Measurements from ENCODE around the gene SV2C. TPM values are rescaled to one million over a fixed set of nuclear protein-coding genes. Genes with fewer than 3 reads are reported as not detected.

Gene SV2C
- total RNA-seq, 1 donor from 2014 or later = 0.15 TPM

DNA sequence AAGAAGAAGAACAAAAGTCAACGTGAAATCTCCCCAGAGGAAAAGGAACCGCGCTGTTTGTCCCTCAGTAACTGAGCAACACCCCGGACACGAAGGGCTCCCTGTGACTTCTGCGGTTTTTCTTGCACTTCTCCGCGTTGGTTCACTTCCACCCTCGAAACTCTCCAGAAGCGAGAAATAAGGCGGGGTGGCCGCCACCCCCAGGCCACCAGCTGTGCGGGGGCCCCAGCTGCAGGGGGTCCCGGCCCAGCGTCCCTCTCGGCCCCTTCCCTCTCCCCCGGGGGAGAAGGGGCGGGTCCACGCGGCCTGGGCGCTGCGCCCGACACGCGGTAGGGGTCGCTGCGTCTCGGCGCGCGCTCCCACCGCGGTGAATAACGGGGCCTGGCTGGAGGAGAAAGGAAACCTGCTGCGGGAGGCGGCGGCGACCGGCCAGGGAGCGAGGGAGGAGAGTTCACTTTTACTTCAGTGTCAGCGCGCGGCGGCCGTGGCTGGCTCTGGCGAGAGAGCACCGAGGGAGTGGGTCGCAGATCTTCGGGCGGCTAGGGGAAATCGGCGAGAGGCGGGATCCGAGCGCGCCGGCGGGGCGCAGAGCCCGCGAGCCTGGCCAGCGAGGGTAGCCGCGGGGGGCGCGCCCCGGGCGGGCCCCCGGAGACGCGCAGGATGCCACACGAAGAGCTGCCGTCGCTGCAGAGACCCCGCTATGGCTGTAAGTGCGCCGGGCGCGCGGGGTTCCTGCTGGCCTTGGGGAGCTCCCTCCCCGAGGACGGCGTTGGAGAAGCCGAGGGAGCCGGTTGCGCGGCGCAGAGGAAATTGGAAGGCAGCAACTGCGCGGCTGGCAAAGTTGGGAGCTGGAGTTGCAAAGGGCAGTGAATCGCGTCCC, 319.9 kb downstream of the SV2C start, which contains the start of gene IQGAP2:
TSS of gene IQGAP2 (plus strand) at position 400 of the 880 bp plus-strand sequence. CDS start at position 661, 261 bp downstream.
- H3K9me3 ChIP-seq (ENCODE audit: low read depth) = no peaks in the 10 kb centered on the region
- H3K36me3 ChIP-seq = no peaks in the 10 kb centered on the region
- peak; percentile 20 for TF ChIP-seq EZH2 (IDR thresholded peaks at IDR 0.05)
- TF ChIP-seq EZH2phosphoT487 (IDR thresholded peaks at IDR 0.05) = no peak
- TF ChIP-seq, protein P1, sequence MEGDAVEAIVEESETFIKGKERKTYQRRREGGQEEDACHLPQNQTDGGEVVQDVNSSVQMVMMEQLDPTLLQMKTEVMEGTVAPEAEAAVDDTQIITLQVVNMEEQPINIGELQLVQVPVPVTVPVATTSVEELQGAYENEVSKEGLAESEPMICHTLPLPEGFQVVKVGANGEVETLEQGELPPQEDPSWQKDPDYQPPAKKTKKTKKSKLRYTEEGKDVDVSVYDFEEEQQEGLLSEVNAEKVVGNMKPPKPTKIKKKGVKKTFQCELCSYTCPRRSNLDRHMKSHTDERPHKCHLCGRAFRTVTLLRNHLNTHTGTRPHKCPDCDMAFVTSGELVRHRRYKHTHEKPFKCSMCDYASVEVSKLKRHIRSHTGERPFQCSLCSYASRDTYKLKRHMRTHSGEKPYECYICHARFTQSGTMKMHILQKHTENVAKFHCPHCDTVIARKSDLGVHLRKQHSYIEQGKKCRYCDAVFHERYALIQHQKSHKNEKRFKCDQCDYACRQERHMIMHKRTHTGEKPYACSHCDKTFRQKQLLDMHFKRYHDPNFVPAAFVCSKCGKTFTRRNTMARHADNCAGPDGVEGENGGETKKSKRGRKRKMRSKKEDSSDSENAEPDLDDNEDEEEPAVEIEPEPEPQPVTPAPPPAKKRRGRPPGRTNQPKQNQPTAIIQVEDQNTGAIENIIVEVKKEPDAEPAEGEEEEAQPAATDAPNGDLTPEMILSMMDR (IDR thresholded peaks at IDR 0.05) = peak; percentile 77
- H4K20me1 ChIP-seq (ENCODE audit: low read depth) = peaks cover 8% of the 10 kb centered on the region
- peak within 1 kb of the TSS; percentile 74 for H3K4me3 ChIP-seq
- Mint-ChIP-seq H3K27ac (peak within 1 kb of the TSS; percentile 92), H3K36me3 (no peaks in the 10 kb centered on the region), H3K4me1 (peaks cover 28% of the 10 kb centered on the region), H3K9me3 (no peaks in the 10 kb centered on the region), H3K4me3 (peak within 1 kb of the TSS; percentile 94), H3K27me3 (ENCODE audit: insufficient read depth, low read depth) (peaks cover 9% of the 10 kb centered on the region)
- H3K27me3 ChIP-seq = peaks cover 24% of the 10 kb centered on the region
- no peak within 1 kb of the TSS for H3K27ac ChIP-seq
- H3K4me1 ChIP-seq = peaks cover 10% of the 10 kb centered on the region
- H2AFZ ChIP-seq (replicated peaks) = peak within 1 kb of the TSS; percentile 88
- DNase-seq (ENCODE audit: low spot score) = peak; percentile 87
- no peak within 1 kb of the TSS for H3K9ac ChIP-seq
- H3K79me2 ChIP-seq (ENCODE audit: low read depth) = peaks cover 3% of the 10 kb centered on the region
- H3F3A ChIP-seq (ENCODE audit: low read depth) = peaks cover 11% of the 10 kb centered on the region
- H3K4me2 ChIP-seq = peak within 1 kb of the TSS; percentile 90

Small RNAs within 50 kb of the gene (small RNA-seq; reads per million reads assigned to genes)
- not detected for gene AC113404.2
- not detected for gene RNA5SP186
